Measurements from ENCODE around the gene GSTCD.
"Not testable (repeated sequence)": the region's sequence is repeated elsewhere in the genome, so short reads cannot be mapped to it uniquely, and the experiment has no call there.

The GSTCD gene

DNA sequence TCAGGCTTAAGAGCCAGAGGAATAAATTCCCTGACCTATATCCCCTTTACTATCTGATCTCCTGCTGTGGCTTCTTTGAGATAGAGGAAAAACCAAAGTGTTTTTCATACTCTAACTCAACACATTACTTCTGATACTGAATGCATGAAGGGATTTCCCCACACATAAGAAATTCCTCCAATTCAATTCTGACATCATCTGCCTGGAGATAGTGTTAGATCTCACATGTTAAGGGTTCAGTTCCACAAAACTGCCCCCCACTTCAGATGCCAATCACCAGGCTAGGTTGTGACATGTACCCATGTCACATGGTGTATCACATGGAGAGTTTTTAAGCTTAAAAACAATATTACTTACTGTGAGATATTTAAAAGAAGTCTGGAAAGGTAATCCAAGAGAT lies 46.8 kb downstream of the GSTCD start:
- TF ChIP-seq, protein P1, sequence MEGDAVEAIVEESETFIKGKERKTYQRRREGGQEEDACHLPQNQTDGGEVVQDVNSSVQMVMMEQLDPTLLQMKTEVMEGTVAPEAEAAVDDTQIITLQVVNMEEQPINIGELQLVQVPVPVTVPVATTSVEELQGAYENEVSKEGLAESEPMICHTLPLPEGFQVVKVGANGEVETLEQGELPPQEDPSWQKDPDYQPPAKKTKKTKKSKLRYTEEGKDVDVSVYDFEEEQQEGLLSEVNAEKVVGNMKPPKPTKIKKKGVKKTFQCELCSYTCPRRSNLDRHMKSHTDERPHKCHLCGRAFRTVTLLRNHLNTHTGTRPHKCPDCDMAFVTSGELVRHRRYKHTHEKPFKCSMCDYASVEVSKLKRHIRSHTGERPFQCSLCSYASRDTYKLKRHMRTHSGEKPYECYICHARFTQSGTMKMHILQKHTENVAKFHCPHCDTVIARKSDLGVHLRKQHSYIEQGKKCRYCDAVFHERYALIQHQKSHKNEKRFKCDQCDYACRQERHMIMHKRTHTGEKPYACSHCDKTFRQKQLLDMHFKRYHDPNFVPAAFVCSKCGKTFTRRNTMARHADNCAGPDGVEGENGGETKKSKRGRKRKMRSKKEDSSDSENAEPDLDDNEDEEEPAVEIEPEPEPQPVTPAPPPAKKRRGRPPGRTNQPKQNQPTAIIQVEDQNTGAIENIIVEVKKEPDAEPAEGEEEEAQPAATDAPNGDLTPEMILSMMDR (IDR thresholded peaks at IDR 0.05; ENCODE audit: insufficient read depth, low read length, poor library complexity, severe bottlenecking): no peak
- no peaks in the 10 kb centered on the region for H3K27me3 ChIP-seq (replicated peaks; ENCODE audit: control insufficient read depth, insufficient read depth, low read length)
- no peaks in the 10 kb centered on the region for H3K36me3 ChIP-seq (ENCODE audit: control insufficient read depth, insufficient read depth, low read length)
- DNase-seq (ENCODE audit: extremely low read depth, insufficient read length): no peak
- H3K4me3 ChIP-seq (replicated peaks; ENCODE audit: low read depth, low read length): no peak overlapping the region

DNA sequence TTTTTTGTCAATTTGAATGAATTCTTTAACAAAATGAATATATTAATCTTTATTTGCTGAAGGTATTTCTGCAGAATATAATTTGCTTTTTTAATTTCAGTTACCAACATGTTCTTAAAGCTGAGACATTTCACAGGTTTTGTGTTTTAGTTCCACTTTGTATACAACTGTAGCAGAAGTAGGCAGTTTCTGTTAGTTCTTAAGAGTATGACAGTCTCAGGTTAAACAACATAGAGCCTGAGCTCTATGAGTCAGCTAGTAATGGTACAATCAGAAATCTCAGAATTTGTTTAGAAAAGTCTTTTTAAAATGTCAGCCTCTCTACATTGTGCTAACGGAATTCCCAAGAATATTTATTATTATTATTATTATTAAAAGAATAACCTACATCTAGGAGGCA lies 50.4 kb downstream of the GSTCD start:
- DNase-seq (ENCODE audit: extremely low read depth, insufficient read length): no peak
- TF ChIP-seq, protein P1 (IDR thresholded peaks at IDR 0.05; ENCODE audit: insufficient read depth, low read length, poor library complexity, severe bottlenecking): no peak
- H3K36me3 ChIP-seq (ENCODE audit: control insufficient read depth, insufficient read depth, low read length): no peaks in the 10 kb centered on the region

DNA sequence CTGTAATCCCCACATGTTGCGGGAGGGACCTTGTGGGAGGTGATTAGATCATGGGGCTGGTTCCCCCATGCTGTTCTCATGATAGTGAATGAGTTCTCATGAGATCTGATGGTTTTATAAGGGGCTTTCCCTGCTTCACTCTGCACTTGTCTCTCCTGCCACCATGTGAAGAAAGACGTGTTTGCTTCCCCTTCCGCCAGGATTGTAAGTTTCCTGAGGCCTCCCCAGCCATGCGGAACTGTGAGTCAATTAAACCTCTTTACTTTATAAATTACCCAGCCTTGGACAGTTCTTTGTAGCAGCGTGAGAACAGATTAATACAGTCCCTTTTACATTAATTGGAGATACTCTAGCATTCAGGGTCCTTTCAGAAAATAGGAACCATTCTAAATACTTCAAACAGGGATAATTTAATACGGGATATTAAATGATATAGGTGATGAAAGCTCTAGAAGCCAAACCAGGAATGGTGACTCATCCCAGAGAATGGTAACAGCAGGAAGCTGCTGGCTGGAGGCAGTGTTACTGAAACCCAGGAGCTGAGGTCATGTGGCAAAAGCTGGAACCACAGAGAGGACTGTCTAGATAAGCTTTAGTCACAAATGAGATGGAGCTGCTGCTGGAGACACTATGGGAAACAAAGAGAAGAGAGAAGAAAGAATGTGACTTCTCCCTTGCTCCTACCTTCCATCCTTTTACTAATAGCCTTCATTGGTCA lies 57.3 kb downstream of the GSTCD start:
- Histone ChIP-seq H3K4me3 (replicated peaks; ENCODE audit: low read depth, low read length) (no peak overlapping the region), H3K27me3 (replicated peaks; ENCODE audit: control insufficient read depth, insufficient read depth, low read length) (no peaks in the 10 kb centered on the region), H3K36me3 (ENCODE audit: control insufficient read depth, insufficient read depth, low read length) (no peaks in the 10 kb centered on the region; the same call in 1 of the 2 replicates)
- TF ChIP-seq, protein P1 (IDR thresholded peaks at IDR 0.05; ENCODE audit: insufficient read depth, low read length, poor library complexity, severe bottlenecking): no peak
- no peak for DNase-seq (ENCODE audit: extremely low read depth, insufficient read length)

More for the DNA sequence above, 50.4 kb downstream of the GSTCD start:
- H3K27me3 ChIP-seq (replicated peaks; ENCODE audit: control insufficient read depth, insufficient read depth, low read length): no peaks in the 10 kb centered on the region
- no peak overlapping the region for H3K4me3 ChIP-seq (replicated peaks; ENCODE audit: low read depth, low read length)

DNA sequence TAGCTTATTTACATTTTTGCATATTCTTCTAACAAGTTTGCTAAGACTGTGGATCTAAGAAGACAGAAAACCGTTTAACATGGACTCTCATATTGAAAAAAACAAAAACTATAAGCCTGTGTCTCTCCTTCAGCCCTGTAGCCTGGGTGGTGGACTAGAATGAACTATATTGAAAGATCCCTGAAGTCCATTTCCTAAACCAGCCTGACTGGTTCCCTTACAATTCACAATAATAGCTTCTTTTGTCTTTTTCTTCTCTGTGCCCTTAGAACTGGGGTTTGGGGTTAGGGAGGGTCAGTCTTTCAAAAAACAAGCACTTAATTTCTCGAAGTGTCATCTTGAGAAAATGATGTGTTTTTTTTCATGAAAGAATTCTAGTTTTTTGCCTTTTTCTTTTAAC lies 59.0 kb downstream of the GSTCD start:
- DNase-seq (ENCODE audit: extremely low read depth, insufficient read length): no peak
- H3K27me3 ChIP-seq (replicated peaks; ENCODE audit: control insufficient read depth, insufficient read depth, low read length): no peaks in the 10 kb centered on the region
- TF ChIP-seq, protein P1 (IDR thresholded peaks at IDR 0.05; ENCODE audit: insufficient read depth, low read length, poor library complexity, severe bottlenecking): no peak
- no peak overlapping the region for H3K4me3 ChIP-seq (replicated peaks; ENCODE audit: low read depth, low read length)
- H3K36me3 ChIP-seq (ENCODE audit: control insufficient read depth, insufficient read depth, low read length): no peaks in the 10 kb centered on the region; the same call in 1 of the 2 replicates

DNA sequence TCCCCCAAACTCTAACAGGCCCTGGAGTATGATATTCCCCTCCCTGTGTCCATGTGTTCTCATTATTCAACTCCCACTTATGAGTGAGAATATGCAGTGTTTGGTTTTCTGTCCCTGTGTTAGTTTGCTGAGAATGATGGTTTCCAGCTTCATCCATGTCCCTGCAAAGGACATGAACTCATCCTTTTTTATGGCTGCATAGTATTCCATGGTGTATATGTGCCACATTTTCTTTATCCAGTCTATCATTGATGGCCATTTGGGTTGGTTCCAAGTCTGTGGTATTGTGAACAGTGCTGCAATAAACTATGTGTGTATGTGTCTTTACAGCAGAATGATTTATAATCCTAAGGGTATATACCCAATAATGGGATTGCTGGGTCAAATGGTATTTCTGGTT lies 61.9 kb downstream of the GSTCD start:
- H3K36me3 ChIP-seq (ENCODE audit: control insufficient read depth, insufficient read depth, low read length); DNase-seq (ENCODE audit: extremely low read depth, insufficient read length); H3K4me3 ChIP-seq (replicated peaks; ENCODE audit: low read depth, low read length); H3K27me3 ChIP-seq (replicated peaks; ENCODE audit: control insufficient read depth, insufficient read depth, low read length): not testable (repeated sequence)

DNA sequence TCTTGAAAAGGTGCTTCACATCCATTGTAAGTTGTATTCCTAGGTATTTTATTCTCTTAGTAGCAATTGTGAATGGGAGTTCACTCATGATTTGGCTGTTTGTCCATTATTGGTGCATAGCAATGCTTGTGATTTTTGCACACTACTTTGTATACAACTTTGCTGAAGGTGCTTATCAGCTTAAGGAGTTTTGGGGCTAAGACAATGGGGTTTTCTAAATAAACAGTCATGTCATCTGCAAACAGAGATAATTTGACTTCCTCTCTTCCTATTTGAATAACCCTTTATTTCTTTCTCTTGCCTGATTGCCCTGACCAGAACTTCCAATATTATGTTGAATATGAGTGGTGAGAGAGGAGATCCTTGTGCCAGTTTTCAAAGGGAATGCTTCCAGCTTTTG lies 63.5 kb downstream of the GSTCD start:
- H3K27me3 ChIP-seq (replicated peaks; ENCODE audit: control insufficient read depth, insufficient read depth, low read length); DNase-seq (ENCODE audit: extremely low read depth, insufficient read length); H3K4me3 ChIP-seq (replicated peaks; ENCODE audit: low read depth, low read length); H3K36me3 ChIP-seq (ENCODE audit: control insufficient read depth, insufficient read depth, low read length): not testable (repeated sequence)

DNA sequence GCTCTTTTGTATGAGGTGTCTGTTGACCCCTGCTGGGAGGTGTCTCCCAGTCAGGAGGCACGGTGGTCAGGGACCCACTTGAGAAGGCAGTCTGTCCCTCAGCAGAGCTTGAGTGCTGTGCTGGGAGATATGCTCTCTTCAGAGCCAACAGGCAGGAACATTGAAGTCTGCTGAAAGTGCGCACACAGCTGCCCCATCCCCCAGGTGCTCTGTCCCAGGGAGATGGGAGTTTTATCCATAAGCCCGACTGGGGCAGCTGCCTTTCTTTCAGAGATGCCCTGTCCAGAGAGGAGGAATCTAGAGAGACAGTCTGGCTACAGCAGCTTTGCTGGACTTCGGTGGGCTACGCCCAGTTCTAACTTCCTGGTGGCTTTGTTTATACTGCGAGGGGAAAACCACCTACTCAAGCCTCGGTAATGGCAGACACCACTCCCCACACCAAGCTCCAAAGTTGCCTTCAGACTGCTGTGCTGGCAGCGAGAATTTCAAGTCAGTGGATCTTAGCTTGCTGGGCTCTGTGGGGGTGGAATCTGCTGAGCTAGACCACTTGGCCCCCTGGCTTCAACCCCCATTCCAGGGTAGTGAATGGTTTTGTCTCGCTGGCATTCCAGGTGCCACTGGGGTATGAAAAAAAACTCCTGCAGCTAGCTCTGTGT lies 67.3 kb downstream of the GSTCD start:
- not testable (repeated sequence) for DNase-seq (ENCODE audit: extremely low read depth, insufficient read length); H3K4me3 ChIP-seq (replicated peaks; ENCODE audit: low read depth, low read length); H3K27me3 ChIP-seq (replicated peaks; ENCODE audit: control insufficient read depth, insufficient read depth, low read length); H3K36me3 ChIP-seq (ENCODE audit: control insufficient read depth, insufficient read depth, low read length)

All from GM06990 (cell line).